Esophagus muscularis mucosa (tissue), 3 donors: ENCODE results near the gene HOXA9.

ENCODE experiments used
- CTCF ChIP-seq, 3 experiments: fragments of 200-600 bp in 2 of 3; fragments of 450-650 bp in 1 of 3; sonication (generic) in 2 of 3; IDR thresholded peaks; one replicate each; pipeline ENCODE4 v1.5.1; 2017 to 2019; ENCODE audit warnings: antibody characterized with exemption in 3 of 3, mild to moderate bottlenecking in 2 of 3, moderate library complexity in 1 of 3
- POLR2AphosphoS5 ChIP-seq, 2 donors: sonication (generic); formaldehyde crosslinking; IDR thresholded peaks; one replicate each; pipeline ENCODE4 v1.6.1; 2017; ENCODE audit warnings: antibody characterized with exemption in 2 of 2

- TF ChIP-seq CTCF (IDR thresholded peaks at IDR 0.05) (no peak), POLR2AphosphoS5 (IDR thresholded peaks at IDR 0.05) (no peak)
Measured at GRCh38 chr7:27197137-27198042, 32.1 kb upstream of the HOXA9 start.
